Bronchial epithelial cell (primary cell): ENCODE data around the gene HRH2. TPM values are rescaled to one million over a fixed set of nuclear protein-coding genes. Genes with fewer than 3 reads are reported as not detected.

Experiments
- DNase-seq: peaks from one replicate; pipeline ENCODE4 v3.0.0-alpha.2; 2010; ENCODE audit warnings: low read depth
- FAIRE-seq: peaks from 2 replicates; lab custom pipeline; 2011; peaks lifted over from hg19 to GRCh38; lab: Jason Lieb, UNC
- H3K27me3 ChIP-seq: 2 replicates; pipeline ENCODE4 v1.5.1; 2011; ENCODE audit warnings: low read length; ENCODE audit not compliant: control insufficient read depth, insufficient read depth
- H3K36me3 ChIP-seq: 2 replicates; pipeline ENCODE4 v1.5.1; 2011; ENCODE audit warnings: low read length; ENCODE audit not compliant: control insufficient read depth, insufficient read depth
- H3K4me3 ChIP-seq: 2 replicates; pipeline ENCODE4 v1.5.1; 2011; ENCODE audit warnings: mild to moderate bottlenecking, low read depth, low read length, control low read depth
- total RNA-seq: library from RNA; depleted of rRNA; stranded (reverse); fragments of >200 nt; gene quantifications from 2 replicates; pipeline ENCODE4 v1.2.1, GENCODE V29; 2014
- TF ChIP-seq, protein P1 (sequence below): IDR thresholded peaks from 2 replicates; pipeline ENCODE4 v1.5.1; 2011; ENCODE audit warnings: mild to moderate bottlenecking, moderate library complexity, low read length, control low read depth, inconsistent platforms; ENCODE audit not compliant: insufficient read depth, severe bottlenecking

Gene HRH2
- total RNA-seq, 1 donor from 2014 or later, result not detected

- Histone ChIP-seq H3K27me3 (no peaks in the 10 kb centered on the region), H3K36me3 (no peaks in the 10 kb centered on the region), H3K4me3 (no peak overlapping the region)
- TF ChIP-seq, protein P1, sequence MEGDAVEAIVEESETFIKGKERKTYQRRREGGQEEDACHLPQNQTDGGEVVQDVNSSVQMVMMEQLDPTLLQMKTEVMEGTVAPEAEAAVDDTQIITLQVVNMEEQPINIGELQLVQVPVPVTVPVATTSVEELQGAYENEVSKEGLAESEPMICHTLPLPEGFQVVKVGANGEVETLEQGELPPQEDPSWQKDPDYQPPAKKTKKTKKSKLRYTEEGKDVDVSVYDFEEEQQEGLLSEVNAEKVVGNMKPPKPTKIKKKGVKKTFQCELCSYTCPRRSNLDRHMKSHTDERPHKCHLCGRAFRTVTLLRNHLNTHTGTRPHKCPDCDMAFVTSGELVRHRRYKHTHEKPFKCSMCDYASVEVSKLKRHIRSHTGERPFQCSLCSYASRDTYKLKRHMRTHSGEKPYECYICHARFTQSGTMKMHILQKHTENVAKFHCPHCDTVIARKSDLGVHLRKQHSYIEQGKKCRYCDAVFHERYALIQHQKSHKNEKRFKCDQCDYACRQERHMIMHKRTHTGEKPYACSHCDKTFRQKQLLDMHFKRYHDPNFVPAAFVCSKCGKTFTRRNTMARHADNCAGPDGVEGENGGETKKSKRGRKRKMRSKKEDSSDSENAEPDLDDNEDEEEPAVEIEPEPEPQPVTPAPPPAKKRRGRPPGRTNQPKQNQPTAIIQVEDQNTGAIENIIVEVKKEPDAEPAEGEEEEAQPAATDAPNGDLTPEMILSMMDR, result no peak
- no peak for FAIRE-seq
- DNase-seq, result no peak
Measured at GRCh38 chr5:175712681-175713085, 54.8 kb downstream of the HRH2 start.

DNA sequence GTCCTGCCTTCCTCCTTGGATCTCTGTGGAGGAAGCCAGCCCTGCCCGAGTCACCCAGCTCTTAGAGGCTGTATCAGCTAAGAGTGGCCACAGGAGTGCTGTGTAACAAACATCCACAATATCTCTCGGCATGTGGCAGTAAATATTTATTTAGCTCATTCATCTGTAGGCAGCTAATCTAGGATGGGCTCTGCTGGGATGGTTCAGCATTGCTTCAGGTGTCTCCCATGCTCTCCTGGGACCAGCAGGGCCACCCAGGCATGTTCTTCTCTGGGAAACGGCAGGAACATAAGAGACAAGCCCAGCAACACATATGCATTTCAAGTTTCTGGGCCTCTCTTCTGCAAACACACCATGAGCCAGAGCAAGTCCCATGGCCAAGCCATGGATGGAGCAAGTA is 56.1 kb downstream of the HRH2 start:
- FAIRE-seq, result no peak
- TF ChIP-seq, protein P1, result no peak
- DNase-seq, result no peak
- Histone ChIP-seq H3K4me3 (no peak overlapping the region), H3K36me3 (no peaks in the 10 kb centered on the region), H3K27me3 (no peaks in the 10 kb centered on the region)

DNA sequence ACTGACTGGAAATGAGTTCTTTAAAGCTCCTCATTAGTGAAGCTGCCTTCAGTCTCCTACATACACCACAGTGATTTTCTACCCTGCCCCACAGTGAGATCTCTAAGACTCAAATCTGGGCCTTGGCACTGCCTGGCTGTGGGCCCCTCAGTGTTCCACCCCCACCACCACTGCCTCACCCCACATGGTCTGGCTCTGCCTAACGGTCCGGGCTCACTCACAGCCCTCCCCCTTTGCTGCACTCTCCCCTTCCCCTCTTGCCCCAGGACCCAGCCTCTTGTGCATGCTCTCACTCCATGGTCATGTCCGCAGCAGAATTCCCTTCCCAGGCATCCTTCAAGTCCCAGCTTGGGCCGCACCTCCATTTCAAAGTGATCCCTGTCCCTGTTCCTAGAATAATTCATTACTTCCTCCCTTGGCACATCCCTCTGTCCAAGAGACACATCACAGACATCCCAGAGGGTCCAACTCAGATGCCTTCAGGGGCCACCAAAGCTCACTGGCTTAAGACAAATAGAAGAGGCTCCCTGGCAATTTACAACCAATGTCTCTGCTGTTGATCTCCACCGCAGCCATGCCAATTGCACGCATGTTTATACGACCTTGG is 56.7 kb downstream of the HRH2 start:
- Histone ChIP-seq H3K36me3 (no peaks in the 10 kb centered on the region), H3K27me3 (no peaks in the 10 kb centered on the region), H3K4me3 (no peak overlapping the region)
- DNase-seq (no peak), FAIRE-seq (no peak)
- TF ChIP-seq, protein P1, result no peak

DNA sequence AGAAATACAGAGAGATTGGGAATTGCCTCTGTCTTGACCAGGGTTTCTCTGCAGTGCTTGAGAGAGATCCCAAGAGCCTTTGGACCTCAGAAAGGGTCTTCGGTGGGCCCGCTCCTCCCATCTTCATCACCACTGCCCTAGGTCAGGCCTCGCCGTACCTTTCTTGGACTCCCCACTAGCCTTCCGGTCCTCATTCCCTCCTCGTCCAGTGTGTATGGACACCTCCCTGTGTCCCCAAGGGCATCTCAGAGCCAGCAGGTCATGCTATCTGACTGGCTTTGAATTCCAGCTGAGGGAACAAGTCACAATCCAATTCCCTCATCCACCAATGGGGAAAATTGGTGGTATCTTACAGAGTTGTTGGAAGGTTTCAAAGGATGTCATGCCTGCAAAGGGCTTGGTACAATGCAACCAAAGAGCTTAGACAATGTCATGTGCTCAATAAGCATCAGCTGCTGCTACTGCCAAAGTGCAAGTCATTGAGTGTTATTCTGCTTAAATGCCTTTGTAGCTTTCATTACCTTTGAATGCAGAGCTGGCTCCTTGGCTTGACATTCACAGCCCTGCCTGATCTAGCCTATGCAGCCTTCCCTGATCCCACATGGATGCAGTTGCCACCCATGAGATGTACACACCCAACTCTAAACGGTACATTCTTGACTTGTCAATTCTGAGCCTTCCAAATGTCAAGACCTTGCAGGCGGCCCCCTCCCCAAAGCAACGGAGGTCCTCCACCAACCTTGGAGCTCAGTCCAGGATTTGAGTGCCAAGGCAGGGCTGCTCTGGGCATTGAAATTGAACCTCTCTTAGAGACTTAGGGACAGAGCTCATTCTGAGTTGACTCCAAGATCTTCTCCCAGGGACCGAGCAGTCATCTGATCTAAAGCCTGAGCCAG is 58.0 kb downstream of the HRH2 start:
- Histone ChIP-seq H3K27me3 (no peaks in the 10 kb centered on the region), H3K4me3 (no peak overlapping the region), H3K36me3 (no peaks in the 10 kb centered on the region)
- TF ChIP-seq, protein P1, result no peak
- no peak for DNase-seq
- peak; percentile 77 for FAIRE-seq

DNA sequence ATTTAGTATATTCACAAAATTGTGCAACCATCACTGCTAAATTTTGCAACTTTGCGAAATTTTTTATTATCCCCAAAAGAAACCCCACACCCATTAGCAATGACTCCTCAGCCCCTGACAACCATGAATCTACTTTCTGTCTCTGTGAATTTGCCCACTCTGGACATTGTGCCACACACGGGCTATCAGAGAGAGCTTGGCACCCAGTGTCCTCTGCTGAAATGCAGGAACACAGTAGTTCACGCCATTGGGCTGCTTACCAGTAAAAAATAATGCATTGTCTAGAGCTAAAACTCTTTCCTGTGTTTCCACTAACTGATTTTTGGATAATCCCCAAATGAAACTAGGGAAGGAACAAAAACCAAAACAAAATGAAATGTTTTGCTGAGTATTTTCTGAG is 60.0 kb downstream of the HRH2 start:
- Histone ChIP-seq H3K27me3 (no peaks in the 10 kb centered on the region), H3K36me3 (no peaks in the 10 kb centered on the region), H3K4me3 (no peak overlapping the region)
- FAIRE-seq (no peak), DNase-seq (no peak)
- TF ChIP-seq, protein P1, result no peak
